GM19240 (cell line): Measurements from ENCODE around the gene SLC29A2.
"Not testable (repeated sequence)": the region's sequence is repeated elsewhere in the genome, so short reads cannot be mapped to it uniquely, and the experiment has no call there.

Experiments used
- DNase-seq: peaks from one replicate; pipeline ENCODE4 v3.0.0; 2011; ENCODE audit warnings: low spot score; ENCODE audit not compliant: insufficient read length

Gene SLC29A2

GRCh38 chr11:66350560-66351235 is 20.9 kb downstream of the SLC29A2 start:
- DNase-seq = not testable (repeated sequence)

GRCh38 chr11:66349084-66349386 is 22.5 kb downstream of the SLC29A2 start:
- no peak for DNase-seq

- DNase-seq = peak; percentile 53
These were observed 23.9 kb downstream of the SLC29A2 start, which contains the start of gene B4GAT1 for GRCh38 chr11:66347425-66348276. Gene B4GAT1, minus strand, starts transcription at chr11:66347629. Its CDS starts 84 bp downstream, at chr11:66347545.

- no peak for DNase-seq
These were observed 24.8 kb downstream of the SLC29A2 start for GRCh38 chr11:66346476-66347424.

GRCh38 chr11:66345316-66345649 is 26.3 kb downstream of the SLC29A2 start:
- no peak for DNase-seq

GRCh38 chr11:66344550-66345315 is 26.8 kb downstream of the SLC29A2 start, which contains the start of gene BRMS1:
Gene BRMS1, minus strand, starts transcription at chr11:66345104. Its CDS starts 2,870 bp downstream, at chr11:66342234.
- DNase-seq = peak; percentile 98

GRCh38 chr11:66343176-66343575 is 28.4 kb downstream of the SLC29A2 start:
- no peak for DNase-seq

GRCh38 chr11:66341502-66342126 is 29.9 kb downstream of the SLC29A2 start:
- no peak for DNase-seq

GRCh38 chr11:66340596-66341501 is 30.7 kb downstream of the SLC29A2 start:
- DNase-seq = no peak

- DNase-seq = no peak
These were observed 31.7 kb downstream of the SLC29A2 start for GRCh38 chr11:66339686-66340483.

- no peak for DNase-seq
These were observed 32.3 kb downstream of the SLC29A2 start for GRCh38 chr11:66339162-66339675.

GRCh38 chr11:66338276-66339161 is 33.0 kb downstream of the SLC29A2 start:
- DNase-seq = no peak

GRCh38 chr11:66337103-66337899 is 34.3 kb downstream of the SLC29A2 start:
- DNase-seq = no peak

GRCh38 chr11:66336234-66337102 is 35.1 kb downstream of the SLC29A2 start, which contains the start of gene RIN1:
Gene RIN1, minus strand, starts transcription at chr11:66336434. Its CDS starts 32 bp downstream, at chr11:66336402.
- DNase-seq = peak; percentile 63

GRCh38 chr11:66335531-66336233 is 35.9 kb downstream of the SLC29A2 start:
- DNase-seq = no peak
